ENCODE results near the gene PPP3CA.

DNA sequence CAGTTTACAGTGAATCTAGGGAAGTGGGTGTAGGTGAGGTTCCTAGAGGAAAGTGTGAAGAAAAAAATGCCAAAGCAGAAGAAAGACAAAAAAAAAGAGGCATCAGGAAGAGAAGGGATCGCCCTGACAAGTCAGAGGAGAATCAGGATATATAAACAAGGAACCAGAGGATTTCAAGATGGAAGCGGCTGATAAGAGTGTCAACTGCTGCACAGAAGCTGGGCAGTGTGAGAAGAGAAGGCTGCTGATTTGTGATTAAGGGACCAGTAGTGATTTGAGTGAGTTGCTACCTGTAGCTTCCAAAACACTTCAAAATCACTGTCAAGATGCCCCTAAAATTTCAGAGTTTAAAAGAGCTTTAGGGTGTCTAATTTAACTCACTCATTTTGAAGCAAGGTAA lies 258.2 kb downstream of the PPP3CA start:
- TF ChIP-seq, protein P1, sequence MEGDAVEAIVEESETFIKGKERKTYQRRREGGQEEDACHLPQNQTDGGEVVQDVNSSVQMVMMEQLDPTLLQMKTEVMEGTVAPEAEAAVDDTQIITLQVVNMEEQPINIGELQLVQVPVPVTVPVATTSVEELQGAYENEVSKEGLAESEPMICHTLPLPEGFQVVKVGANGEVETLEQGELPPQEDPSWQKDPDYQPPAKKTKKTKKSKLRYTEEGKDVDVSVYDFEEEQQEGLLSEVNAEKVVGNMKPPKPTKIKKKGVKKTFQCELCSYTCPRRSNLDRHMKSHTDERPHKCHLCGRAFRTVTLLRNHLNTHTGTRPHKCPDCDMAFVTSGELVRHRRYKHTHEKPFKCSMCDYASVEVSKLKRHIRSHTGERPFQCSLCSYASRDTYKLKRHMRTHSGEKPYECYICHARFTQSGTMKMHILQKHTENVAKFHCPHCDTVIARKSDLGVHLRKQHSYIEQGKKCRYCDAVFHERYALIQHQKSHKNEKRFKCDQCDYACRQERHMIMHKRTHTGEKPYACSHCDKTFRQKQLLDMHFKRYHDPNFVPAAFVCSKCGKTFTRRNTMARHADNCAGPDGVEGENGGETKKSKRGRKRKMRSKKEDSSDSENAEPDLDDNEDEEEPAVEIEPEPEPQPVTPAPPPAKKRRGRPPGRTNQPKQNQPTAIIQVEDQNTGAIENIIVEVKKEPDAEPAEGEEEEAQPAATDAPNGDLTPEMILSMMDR (conservative IDR thresholded peaks at IDR 0.05) = no peak
- no peak for TF ChIP-seq EZH2 (IDR thresholded peaks at IDR 0.05; ENCODE audit: low read depth)
